GM10266 (cell line): ENCODE results near the gene TBC1D2B.

Experiments used
- DNase-seq: peaks from one replicate; pipeline ENCODE4 v3.0.0; 2012; ENCODE audit errors: extremely low spot score
- TF ChIP-seq, protein P1 (sequence below): IDR thresholded peaks from 2 replicates; pipeline ENCODE4 v1.5.1; 2012; ENCODE audit warnings: mild to moderate bottlenecking, low read depth; ENCODE audit not compliant: control insufficient read depth, insufficient read depth; ENCODE audit errors: missing control alignments

Gene TBC1D2B

DNA sequence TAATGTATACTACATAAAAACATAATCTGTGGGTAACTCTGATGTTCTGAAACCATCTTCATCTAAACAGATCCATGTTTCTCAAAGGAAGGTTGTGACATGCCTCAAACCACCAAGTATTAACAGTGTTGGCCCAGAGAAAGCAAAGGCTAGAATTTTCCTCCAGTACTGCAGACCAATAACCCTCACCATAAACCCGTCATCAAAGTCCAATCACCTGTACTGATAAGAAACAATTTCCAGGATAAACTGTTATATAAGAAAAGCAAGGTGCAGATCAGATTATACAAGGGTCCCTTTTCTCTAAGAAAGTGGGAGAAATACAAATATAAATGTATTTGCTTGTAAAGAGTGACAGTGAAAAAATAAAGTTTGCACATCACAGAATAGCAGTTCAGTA, 32.3 kb downstream of the TBC1D2B start:
- TF ChIP-seq, protein P1, sequence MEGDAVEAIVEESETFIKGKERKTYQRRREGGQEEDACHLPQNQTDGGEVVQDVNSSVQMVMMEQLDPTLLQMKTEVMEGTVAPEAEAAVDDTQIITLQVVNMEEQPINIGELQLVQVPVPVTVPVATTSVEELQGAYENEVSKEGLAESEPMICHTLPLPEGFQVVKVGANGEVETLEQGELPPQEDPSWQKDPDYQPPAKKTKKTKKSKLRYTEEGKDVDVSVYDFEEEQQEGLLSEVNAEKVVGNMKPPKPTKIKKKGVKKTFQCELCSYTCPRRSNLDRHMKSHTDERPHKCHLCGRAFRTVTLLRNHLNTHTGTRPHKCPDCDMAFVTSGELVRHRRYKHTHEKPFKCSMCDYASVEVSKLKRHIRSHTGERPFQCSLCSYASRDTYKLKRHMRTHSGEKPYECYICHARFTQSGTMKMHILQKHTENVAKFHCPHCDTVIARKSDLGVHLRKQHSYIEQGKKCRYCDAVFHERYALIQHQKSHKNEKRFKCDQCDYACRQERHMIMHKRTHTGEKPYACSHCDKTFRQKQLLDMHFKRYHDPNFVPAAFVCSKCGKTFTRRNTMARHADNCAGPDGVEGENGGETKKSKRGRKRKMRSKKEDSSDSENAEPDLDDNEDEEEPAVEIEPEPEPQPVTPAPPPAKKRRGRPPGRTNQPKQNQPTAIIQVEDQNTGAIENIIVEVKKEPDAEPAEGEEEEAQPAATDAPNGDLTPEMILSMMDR, result no peak
- no peak for DNase-seq

DNA sequence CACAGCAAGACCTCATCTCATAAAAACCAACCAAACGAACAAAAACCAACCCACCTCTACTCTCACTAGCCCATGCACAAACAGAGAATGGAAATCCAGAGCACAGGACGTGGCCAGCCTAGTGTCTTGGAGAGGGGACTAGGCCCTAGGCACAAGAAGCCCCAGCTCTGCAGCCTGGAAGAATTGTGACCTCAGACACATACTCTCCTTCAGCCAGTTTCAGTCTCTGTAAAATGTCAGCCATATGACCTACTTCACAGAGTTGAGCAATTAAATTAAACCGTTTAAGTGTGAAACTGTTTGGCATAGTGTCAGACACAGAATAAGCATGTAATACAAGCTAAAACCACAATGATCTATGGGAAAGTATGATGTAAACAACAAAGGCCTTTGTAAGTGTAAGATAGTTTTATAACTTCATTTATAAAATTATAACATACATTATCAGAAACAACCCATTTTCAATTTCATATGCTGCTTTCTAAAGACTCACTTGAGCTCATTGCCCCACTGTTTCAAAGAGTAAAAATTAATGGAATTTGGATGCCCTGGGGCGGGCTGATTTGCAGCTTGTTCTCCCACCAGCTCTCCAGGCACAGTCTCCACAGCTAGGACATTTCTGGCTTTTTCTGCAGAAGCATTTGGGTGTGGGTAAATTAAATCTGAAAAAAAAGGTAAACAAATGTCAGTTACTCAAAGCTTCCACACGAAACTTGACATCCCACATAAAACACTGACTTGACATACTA, 32.9 kb downstream of the TBC1D2B start:
- DNase-seq, result no peak

DNA sequence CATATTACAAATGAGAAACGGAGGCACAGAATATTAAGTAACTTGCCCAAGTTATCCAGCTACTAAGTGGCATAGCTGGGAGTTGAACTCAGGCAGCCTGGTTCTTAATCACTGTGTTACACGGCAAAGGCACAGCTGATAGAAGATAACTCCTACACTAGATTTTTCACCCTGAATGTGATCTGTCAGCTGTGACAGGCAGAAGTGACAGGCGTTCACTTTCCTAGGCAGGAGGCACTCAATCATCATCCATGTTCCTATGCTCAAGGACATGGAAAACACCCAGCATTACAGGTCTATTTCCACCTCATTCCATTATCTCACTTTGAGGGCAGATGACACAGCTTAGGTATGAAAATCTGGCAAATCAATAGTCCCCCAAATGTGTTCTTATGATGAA, 35.6 kb downstream of the TBC1D2B start:
- no peak for DNase-seq
- TF ChIP-seq, protein P1, result no peak

More for the DNA sequence above, 32.9 kb downstream of the TBC1D2B start:
- TF ChIP-seq, protein P1, result no peak

DNA sequence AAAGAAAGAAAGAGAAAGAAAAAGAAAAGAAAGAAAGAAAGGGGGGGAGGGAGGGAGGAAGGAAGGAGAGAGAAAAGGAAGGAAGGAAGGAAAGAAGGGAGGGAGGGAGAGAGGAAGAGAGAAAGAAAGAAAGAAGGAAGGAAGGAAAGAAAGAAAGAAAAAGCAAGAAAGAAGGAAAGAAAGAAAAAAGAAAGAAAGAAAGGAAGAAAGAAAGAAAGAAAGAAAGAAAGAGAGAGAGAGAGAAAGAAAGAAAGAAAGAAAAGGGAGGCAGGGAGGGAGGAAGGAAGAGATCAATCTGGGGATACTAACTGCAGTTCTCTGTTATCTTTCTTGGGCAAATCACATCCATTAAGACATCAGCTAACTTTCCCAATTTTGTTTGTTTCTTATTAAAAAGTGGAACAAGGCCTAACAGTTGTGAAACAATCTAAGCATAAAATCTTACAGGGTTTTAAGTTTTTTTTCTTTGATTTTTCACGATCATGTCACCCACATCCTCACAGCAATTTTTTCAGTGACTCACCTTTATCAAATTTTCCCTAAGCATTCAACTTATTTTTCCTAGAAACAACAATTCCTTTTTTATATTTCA, 36.8 kb downstream of the TBC1D2B start:
- TF ChIP-seq, protein P1, result no peak
- no peak for DNase-seq

DNA sequence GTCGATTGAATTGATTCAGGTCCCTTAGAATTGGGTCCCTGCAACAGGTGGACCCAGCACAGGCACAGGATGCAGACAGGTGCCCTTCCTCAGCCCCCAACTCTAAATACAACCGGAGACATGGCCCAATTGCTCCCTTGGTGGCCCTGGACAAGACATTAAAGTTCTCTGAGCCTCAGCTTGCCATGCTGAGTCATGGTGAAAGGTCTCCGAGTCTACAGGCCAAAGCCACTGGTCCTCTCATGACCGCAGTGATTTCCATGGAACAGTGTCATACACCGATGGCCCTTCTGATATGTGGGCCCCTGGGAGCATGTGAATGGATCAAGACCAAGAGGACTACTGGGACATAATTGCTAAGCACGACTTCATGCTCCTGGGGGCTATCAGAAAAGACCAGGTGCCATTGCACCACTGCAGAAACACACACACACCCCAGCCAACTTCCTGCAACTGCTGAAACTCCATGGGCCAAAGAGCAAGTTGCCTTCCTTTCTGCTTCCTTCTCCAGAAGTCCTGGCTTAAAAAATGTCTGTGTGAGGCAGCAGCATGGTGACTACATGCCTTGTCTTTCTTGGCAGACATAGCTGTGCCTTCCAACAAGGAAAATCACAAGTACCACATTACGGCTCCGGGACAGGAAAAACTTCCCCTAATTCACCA, 38.8 kb downstream of the TBC1D2B start:
- TF ChIP-seq, protein P1, result no peak
- DNase-seq, result no peak

DNA sequence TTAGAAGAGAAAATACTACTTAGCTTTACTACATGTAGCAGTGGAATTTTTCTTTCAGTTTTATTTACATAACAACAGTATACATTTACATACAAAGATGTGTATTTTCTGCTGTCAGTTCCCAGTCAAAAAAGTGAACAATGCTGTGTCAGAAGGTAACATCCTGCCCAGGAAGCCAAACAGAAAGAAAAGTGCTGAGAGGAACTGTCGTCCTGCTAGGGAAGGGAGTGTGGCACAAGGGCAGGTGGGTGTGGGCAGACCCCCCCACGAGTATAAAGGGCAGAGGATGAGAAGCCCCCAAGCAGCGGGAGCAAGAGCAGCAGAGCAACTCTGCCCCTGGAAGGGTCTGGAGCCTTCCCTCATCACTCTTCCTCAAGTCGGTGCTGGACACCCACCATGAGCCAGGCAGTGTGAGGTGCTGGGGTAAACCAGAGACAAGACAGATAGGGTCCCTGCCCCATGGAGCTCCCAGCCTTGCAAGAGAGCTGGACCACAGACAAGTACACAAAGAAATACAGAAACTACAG, 39.7 kb downstream of the TBC1D2B start:
- TF ChIP-seq, protein P1, result no peak
- no peak for DNase-seq
